Fibroblast of lung (primary cell): Measurements from ENCODE around the gene EPHA10. TPM values are rescaled to one million over a fixed set of nuclear protein-coding genes. Genes with fewer than 3 reads are reported as not detected.

Experiments
- DNase-seq, 2 donors: peaks; one replicate each; pipeline versions ENCODE4 v3.0.0 to v3.0.0-alpha.2; 2010; ENCODE audit warnings: low read depth in 2 of 2
- H2AFZ ChIP-seq: 2 replicates; pipeline ENCODE4 v1.5.1; 2012; ENCODE audit warnings: low read length, control low read depth, inconsistent platforms
- H3K27ac ChIP-seq: 2 replicates; pipeline ENCODE4 v1.5.1; 2011; ENCODE audit warnings: low read length, control low read depth; ENCODE audit not compliant: insufficient read depth
- H3K27me3 ChIP-seq: 2 replicates; pipeline ENCODE4 v1.5.1; 2011; ENCODE audit warnings: mild to moderate bottlenecking, low read length; ENCODE audit not compliant: control insufficient read depth, insufficient read depth
- H3K36me3 ChIP-seq: 2 replicates; pipeline ENCODE4 v1.5.1; 2011; ENCODE audit warnings: low read length; ENCODE audit not compliant: control insufficient read depth, insufficient read depth
- H3K4me1 ChIP-seq: 2 replicates; pipeline ENCODE4 v1.5.1; 2011; ENCODE audit warnings: low read length; ENCODE audit not compliant: control insufficient read depth, insufficient read depth; ENCODE audit errors: extremely low read depth
- H3K4me2 ChIP-seq: 2 replicates; pipeline ENCODE4 v1.5.1; 2011; ENCODE audit warnings: low read length, control low read depth; ENCODE audit not compliant: insufficient read depth; ENCODE audit errors: extremely low read depth
- H3K4me3 ChIP-seq, 4 experiments: fragments of 200-600 bp in 1 of 4; sonication (generic) in 1 of 4; replicated peaks in 1 of 4; 2 replicates each; pipeline ENCODE4 v1.5.1; 2011 to 2016; ENCODE audit warnings: low read length in 4 of 4, low read depth in 3 of 4, mild to moderate bottlenecking in 3 of 4, control low read depth in 2 of 4, inconsistent platforms in 1 of 4, mixed read lengths in 1 of 4; ENCODE audit not compliant: insufficient read depth in 1 of 4; ENCODE audit errors: control extremely low read depth in 1 of 4
- H3K79me2 ChIP-seq: 2 replicates; pipeline ENCODE4 v1.5.1; 2012; ENCODE audit warnings: mild to moderate bottlenecking, low read length, inconsistent platforms; ENCODE audit not compliant: control insufficient read depth, insufficient read depth
- H3K9ac ChIP-seq: 2 replicates; pipeline ENCODE4 v1.5.1; 2011; ENCODE audit warnings: mild to moderate bottlenecking, low read length, control low read depth; ENCODE audit not compliant: insufficient read depth
- H3K9me3 ChIP-seq: 2 replicates; pipeline ENCODE4 v1.5.1; 2012; ENCODE audit warnings: low read depth, low read length; ENCODE audit not compliant: control insufficient read depth, insufficient read depth
- H4K20me1 ChIP-seq: 2 replicates; pipeline ENCODE4 v1.5.1; 2011; ENCODE audit warnings: low read length; ENCODE audit not compliant: control insufficient read depth, insufficient read depth; ENCODE audit errors: extremely low read depth
- EZH2 ChIP-seq: IDR thresholded peaks from 2 replicates; pipeline ENCODE4 v1.5.1; 2012; ENCODE audit warnings: low read length, control low read depth, mild to moderate bottlenecking; ENCODE audit errors: missing control alignments
- polyA plus RNA-seq, 2 donors: library from polyadenylated mRNA; depleted of rRNA in 1 of 2; stranded (reverse) in 1 of 2; unstranded in 1 of 2; fragments of >200 nt; gene quantifications; 2 replicates each; pipeline ENCODE4 v1.2.1, GENCODE V29; 2011 to 2012; ENCODE audit warnings: missing spikeins in 1 of 2
- total RNA-seq: library from RNA; depleted of rRNA; stranded (reverse); fragments of >200 nt; gene quantifications from 2 replicates; pipeline ENCODE4 v1.2.1, GENCODE V29; 2014
- TF ChIP-seq, protein P1 (sequence below), 2 donors: IDR thresholded peaks in 1 of 2; conservative IDR thresholded peaks in 1 of 2; 1 replicate in 1 of 2; 2 replicates in 1 of 2; pipeline ENCODE4 v1.5.1; 2011 to 2012; ENCODE audit warnings: low read length in 2 of 2, control low read depth in 1 of 2, inconsistent platforms in 1 of 2, low read depth in 1 of 2, mild to moderate bottlenecking in 1 of 2

EPHA10 gene
- total and polyA plus RNA-seq, 2 donors (not counting 1 experiment from before 2014, with no cell fraction given) = under 0.01 TPM; not detected in 1

DNA sequence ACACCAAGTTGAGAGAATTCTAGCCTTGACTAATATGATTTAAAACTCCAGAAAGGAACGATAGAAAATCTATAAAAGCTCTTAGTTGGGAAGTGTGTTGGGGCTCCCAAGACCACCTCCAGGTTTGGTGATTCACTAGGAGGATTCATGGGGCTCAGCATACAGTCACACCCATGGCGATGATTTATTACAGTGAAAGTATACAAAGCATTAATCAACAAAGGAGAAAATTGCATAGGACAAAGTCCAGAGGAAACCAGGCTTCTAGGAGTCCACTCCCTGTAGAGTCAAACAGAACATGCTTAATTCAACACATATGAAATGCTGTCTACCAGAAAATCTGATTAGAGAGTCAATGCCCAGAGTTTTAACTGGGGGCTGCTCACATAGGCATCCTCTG, 67.8 kb downstream of the EPHA10 start:
- Histone ChIP-seq H3K9me3 (no peaks in the 10 kb centered on the region), H3K36me3 (peaks cover 10% of the 10 kb centered on the region), H4K20me1 (no peaks in the 10 kb centered on the region), H3K27me3 (no peaks in the 10 kb centered on the region), H3K4me3 (no peak overlapping the region), H3K4me1 (peaks cover 4% of the 10 kb centered on the region), H2AFZ (no peak overlapping the region), H3K9ac (no peak overlapping the region), H3K4me2 (no peak overlapping the region), H3K79me2 (peaks cover 43% of the 10 kb centered on the region), H3K27ac (no peak overlapping the region)
- DNase-seq = no peak
- TF ChIP-seq, protein P1, sequence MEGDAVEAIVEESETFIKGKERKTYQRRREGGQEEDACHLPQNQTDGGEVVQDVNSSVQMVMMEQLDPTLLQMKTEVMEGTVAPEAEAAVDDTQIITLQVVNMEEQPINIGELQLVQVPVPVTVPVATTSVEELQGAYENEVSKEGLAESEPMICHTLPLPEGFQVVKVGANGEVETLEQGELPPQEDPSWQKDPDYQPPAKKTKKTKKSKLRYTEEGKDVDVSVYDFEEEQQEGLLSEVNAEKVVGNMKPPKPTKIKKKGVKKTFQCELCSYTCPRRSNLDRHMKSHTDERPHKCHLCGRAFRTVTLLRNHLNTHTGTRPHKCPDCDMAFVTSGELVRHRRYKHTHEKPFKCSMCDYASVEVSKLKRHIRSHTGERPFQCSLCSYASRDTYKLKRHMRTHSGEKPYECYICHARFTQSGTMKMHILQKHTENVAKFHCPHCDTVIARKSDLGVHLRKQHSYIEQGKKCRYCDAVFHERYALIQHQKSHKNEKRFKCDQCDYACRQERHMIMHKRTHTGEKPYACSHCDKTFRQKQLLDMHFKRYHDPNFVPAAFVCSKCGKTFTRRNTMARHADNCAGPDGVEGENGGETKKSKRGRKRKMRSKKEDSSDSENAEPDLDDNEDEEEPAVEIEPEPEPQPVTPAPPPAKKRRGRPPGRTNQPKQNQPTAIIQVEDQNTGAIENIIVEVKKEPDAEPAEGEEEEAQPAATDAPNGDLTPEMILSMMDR (conservative IDR thresholded peaks at IDR 0.05 in 1 of 2, IDR thresholded peaks at IDR 0.05 in 1 of 2; ENCODE audit: low read depth in 1 of 2, low read length in 2 of 2) = no peak
- no peak for TF ChIP-seq EZH2

DNA sequence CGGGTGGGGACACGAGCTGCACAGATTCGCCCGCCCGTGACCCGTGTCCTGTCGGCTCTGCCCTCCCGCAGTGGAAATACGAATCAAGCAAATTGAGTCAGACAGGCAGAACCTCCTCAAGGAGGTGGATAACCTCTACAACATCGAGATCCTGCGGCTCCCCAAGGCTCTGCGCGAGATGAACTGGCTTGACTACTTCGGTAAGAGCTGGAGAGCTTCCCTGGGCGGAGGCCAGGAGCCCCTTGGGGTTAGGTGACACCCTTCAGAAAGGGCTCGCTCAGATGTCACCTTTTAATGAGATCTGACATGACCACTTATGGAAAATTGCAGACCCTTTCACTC, 72.1 kb downstream of the EPHA10 start:
- no peaks in the 10 kb centered on the region for H3K9me3 ChIP-seq

GRCh38 chr1:37692078-37692833, 72.7 kb downstream of the EPHA10 start, which contains the start of gene CDCA8:
Gene CDCA8, plus strand, starts transcription at chr1:37692516. Its CDS starts 175 bp downstream, at chr1:37692691.
- no peak for TF ChIP-seq EZH2
- TF ChIP-seq, protein P1 (conservative IDR thresholded peaks at IDR 0.05 in 1 of 2, IDR thresholded peaks at IDR 0.05 in 1 of 2; ENCODE audit: low read depth in 1 of 2, low read length in 2 of 2) = peak; percentile 50 to 72
- Histone ChIP-seq H4K20me1 (no peaks in the 10 kb centered on the region), H3K4me3 (peak within 1 kb of the TSS; percentile 81 to 95 (median 86)), H3K27ac (peak within 1 kb of the TSS; percentile 79), H3K36me3 (peaks cover 2% of the 10 kb centered on the region), H3K9me3 (no peaks in the 10 kb centered on the region), H3K4me1 (peaks cover 19% of the 10 kb centered on the region), H3K9ac (peak within 1 kb of the TSS; percentile 69), H3K27me3 (no peaks in the 10 kb centered on the region), H2AFZ (peak within 1 kb of the TSS; percentile 91), H3K4me2 (peak within 1 kb of the TSS; percentile 96), H3K79me2 (peaks cover 59% of the 10 kb centered on the region)
- DNase-seq = peak; percentile 97

More for the DNA sequence above, 72.1 kb downstream of the EPHA10 start:
- peak overlapping the region; percentile 77 to 87 (median 82) for H3K4me3 ChIP-seq
- peak overlapping the region; percentile 54 for H3K9ac ChIP-seq
- TF ChIP-seq, protein P1 (conservative IDR thresholded peaks at IDR 0.05 in 1 of 2, IDR thresholded peaks at IDR 0.05 in 1 of 2; ENCODE audit: low read depth in 1 of 2, low read length in 2 of 2) = no peak
- TF ChIP-seq EZH2 = no peak
- peaks cover 6% of the 10 kb centered on the region for H3K36me3 ChIP-seq
- peaks cover 19% of the 10 kb centered on the region for H3K4me1 ChIP-seq
- H3K79me2 ChIP-seq = peaks cover 64% of the 10 kb centered on the region
- H3K4me2 ChIP-seq = peak overlapping the region; percentile 89
- H2AFZ ChIP-seq = peak overlapping the region; percentile 91
- no peaks in the 10 kb centered on the region for H3K27me3 ChIP-seq
- H4K20me1 ChIP-seq = no peaks in the 10 kb centered on the region
- H3K27ac ChIP-seq = peak overlapping the region; percentile 79
- DNase-seq = no peak
